ENCODE results near the gene SMIM45.

Gene SMIM45

GRCh38 chr22:41917903-41918791 lies 33.8 kb upstream of the SMIM45 start (continued):
- TF ChIP-seq ZNF274 (IDR thresholded peaks at IDR 0.05; ENCODE audit: borderline replicate concordance, extremely low read depth, low read length), result no peak
- no peak for TF ChIP-seq FOSL1 (IDR thresholded peaks at IDR 0.05; ENCODE audit: insufficient read depth, low read depth, low read length)
- TF ChIP-seq BRCA1 (IDR thresholded peaks at IDR 0.05; ENCODE audit: low read depth, low read length), result no peak
- TF ChIP-seq KDM5A (IDR thresholded peaks at IDR 0.05; ENCODE audit: low read length), result no peak
- no peak for TF ChIP-seq RFX5 (IDR thresholded peaks at IDR 0.05; ENCODE audit: borderline replicate concordance, low read depth, low read length)

Measured in H1 (cell line).